Bronchial epithelial cell (primary cell): ENCODE results near the gene KCNQ1OT1. TPM values are rescaled to one million over a fixed set of nuclear protein-coding genes. Genes with fewer than 3 reads are reported as not detected.
A peak's percentile ranks its signal among the peaks of the same experiment; 100 is the strongest.

Experiments
- DNase-seq: peaks from one replicate; pipeline ENCODE4 v3.0.0-alpha.2; 2010; ENCODE audit warnings: low read depth
- FAIRE-seq: peaks from 2 replicates; lab custom pipeline; 2011; peaks lifted over from hg19 to GRCh38; lab: Jason Lieb, UNC
- H3K27me3 ChIP-seq: 2 replicates; pipeline ENCODE4 v1.5.1; 2011; ENCODE audit warnings: low read length; ENCODE audit not compliant: control insufficient read depth, insufficient read depth
- H3K36me3 ChIP-seq: 2 replicates; pipeline ENCODE4 v1.5.1; 2011; ENCODE audit warnings: low read length; ENCODE audit not compliant: control insufficient read depth, insufficient read depth
- H3K4me3 ChIP-seq: 2 replicates; pipeline ENCODE4 v1.5.1; 2011; ENCODE audit warnings: mild to moderate bottlenecking, low read depth, low read length, control low read depth
- total RNA-seq: library from RNA; depleted of rRNA; stranded (reverse); fragments of >200 nt; gene quantifications from 2 replicates; pipeline ENCODE4 v1.2.1, GENCODE V29; 2014
- TF ChIP-seq, protein P1 (sequence below): IDR thresholded peaks from 2 replicates; pipeline ENCODE4 v1.5.1; 2011; ENCODE audit warnings: mild to moderate bottlenecking, moderate library complexity, low read length, control low read depth, inconsistent platforms; ENCODE audit not compliant: insufficient read depth, severe bottlenecking

The KCNQ1OT1 gene
- total RNA-seq, 1 donor from 2014 or later, result 0.53 TPM

DNA sequence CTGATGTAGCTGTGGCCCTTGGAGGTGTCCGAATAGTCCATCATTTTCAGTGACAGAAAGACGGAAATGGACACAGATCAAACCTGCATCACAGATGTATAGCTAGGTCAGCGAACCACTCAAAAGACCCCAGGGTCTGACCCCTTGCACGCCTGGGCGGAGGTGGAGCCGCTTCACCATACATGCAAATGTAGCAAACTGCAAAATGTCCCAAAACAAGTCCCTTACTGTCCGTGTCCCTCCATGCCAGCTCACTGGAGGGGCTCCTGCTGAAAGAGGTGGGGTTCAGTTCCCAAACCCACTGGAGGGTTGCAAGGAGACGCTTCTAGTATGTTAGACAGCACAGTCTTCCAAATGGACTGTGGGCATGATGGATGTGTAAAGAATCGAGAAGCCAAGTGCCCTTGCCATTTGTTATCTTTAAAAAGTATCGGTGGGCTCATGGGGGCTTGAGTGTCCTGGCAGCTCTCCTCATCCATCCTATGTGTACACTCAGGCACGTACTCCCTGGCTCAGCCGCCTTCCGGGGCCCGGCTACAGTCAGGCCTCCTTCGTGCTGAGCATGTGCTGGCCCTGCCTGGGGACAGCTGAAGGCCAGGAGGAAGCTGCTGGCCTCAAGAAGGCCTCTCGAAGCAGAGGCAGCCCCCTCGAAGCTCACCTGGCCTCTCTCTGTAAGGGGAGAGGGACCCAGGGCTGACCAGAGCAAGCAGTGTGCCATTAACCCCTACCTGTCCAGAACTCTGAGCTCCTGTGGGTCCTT lies 20.2 kb upstream of the KCNQ1OT1 start:
- peaks cover 2% of the 10 kb centered on the region for H3K27me3 ChIP-seq
- peak; percentile 75 for FAIRE-seq

DNA sequence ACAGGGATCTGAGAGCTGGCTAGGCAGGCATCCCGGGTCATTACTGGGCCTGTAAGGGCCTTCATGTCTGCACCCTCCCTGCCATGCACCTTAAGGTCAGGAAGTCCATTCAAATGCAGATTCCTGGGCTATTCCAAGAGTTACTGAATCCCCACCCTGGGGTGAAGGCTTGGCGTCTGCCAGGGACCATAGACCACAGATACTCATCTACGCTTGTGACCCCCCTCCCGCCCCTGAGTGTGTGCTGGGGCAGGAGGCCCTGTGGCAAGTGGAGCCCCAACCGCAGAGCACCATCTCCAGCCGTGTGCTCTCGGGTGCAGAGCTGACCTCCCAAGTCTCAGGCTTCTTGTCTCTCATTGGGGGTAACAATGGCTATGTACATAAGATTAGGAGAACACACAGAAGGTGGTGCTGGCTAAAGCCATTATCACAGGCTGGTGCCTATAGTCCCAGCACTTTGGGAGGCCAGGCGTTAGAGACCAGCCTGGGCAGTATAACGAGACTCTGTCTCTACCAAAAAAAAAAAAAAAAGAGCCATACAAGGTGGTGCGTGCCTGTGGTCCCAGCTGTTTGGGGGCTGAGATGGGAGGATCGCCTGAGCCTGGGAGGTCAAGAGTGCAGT lies 19.1 kb upstream of the KCNQ1OT1 start:
- no peaks in the 10 kb centered on the region for H3K36me3 ChIP-seq
- FAIRE-seq (no peak), DNase-seq (no peak)
- H3K27me3 ChIP-seq, result no peaks in the 10 kb centered on the region
- TF ChIP-seq, protein P1, sequence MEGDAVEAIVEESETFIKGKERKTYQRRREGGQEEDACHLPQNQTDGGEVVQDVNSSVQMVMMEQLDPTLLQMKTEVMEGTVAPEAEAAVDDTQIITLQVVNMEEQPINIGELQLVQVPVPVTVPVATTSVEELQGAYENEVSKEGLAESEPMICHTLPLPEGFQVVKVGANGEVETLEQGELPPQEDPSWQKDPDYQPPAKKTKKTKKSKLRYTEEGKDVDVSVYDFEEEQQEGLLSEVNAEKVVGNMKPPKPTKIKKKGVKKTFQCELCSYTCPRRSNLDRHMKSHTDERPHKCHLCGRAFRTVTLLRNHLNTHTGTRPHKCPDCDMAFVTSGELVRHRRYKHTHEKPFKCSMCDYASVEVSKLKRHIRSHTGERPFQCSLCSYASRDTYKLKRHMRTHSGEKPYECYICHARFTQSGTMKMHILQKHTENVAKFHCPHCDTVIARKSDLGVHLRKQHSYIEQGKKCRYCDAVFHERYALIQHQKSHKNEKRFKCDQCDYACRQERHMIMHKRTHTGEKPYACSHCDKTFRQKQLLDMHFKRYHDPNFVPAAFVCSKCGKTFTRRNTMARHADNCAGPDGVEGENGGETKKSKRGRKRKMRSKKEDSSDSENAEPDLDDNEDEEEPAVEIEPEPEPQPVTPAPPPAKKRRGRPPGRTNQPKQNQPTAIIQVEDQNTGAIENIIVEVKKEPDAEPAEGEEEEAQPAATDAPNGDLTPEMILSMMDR, result no peak
- H3K4me3 ChIP-seq, result no peak overlapping the region

More for the DNA sequence above, 20.2 kb upstream of the KCNQ1OT1 start:
- H3K4me3 ChIP-seq, result no peak overlapping the region
- no peaks in the 10 kb centered on the region for H3K36me3 ChIP-seq
- DNase-seq, result no peak
- TF ChIP-seq, protein P1, result no peak

DNA sequence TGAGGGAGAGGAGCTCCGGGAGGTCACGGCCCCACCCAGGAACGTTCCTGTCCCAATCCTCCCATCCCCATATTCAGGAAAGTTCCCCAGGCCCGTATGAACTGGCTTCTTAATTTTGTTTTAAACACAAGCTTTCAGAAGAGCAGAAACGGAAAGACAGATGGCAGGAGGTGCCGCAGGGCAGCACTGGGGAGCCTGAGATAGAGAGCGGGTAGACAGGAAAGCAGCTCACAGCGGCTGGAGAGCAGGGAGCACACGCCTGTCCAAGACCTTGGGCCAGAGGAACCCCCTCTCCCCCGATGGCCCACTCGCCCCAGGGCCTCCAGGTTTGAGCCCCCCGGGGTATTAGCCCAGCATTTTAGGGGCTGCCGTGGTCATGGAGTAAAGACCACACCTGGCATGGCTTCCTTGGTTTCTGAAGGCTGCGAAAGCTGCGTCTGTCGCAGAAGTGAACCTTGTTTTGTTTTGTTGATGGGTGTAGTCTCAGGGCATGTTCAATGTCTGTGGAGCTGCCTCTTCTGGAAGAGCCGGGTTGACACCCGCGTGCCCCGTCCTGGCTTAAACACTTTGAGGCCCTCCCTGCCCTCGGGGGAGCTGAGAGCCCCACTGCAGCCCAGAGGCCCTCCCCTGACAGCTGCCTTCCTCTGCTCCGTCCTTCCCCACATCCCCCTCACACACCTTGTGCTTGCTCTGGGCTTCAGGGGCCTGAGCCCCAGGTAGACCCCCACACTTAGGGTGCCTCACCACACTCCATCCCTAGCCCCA lies 17.9 kb upstream of the KCNQ1OT1 start:
- H3K27me3 ChIP-seq, result no peaks in the 10 kb centered on the region
- no peak for DNase-seq
- H3K36me3 ChIP-seq, result no peaks in the 10 kb centered on the region
- no peak for FAIRE-seq
- no peak overlapping the region for H3K4me3 ChIP-seq
- TF ChIP-seq, protein P1, result no peak

DNA sequence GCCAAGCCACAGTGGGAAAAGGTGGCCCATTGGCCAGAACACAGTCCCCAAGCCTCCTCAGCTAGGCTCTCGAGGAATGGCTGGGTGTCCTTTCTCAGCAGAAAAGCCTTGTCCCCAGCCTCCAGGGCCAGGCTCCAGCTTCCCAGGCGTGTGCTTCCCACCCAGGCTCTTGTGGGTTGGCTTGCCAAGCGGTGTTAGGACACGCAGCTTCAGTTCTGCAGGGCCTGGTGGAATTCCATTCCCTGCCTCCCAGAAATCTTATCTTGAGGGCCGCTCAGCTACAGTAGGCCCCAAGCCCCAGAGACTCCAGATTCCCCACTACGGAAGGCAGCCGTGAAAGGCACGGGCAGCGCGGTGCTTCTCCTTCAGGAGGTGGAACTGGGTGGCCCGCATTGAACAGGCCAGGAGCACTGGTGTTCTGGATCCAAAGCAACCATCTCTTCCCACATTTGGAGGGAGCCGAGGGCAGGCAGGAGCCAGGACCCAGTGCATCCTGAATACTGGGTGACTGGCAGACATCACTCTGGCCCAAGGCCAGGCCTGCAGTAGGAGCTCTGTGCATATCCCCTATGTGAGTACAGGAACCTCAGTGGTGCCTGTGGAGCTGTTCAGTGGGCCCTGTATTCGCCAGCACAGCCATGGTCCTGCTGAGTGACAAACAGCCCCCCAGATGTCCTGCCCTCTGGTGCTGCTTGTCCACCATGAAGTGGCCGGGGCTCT lies 16.7 kb upstream of the KCNQ1OT1 start:
- FAIRE-seq, result no peak
- TF ChIP-seq, protein P1, result no peak
- H3K36me3 ChIP-seq, result no peaks in the 10 kb centered on the region
- H3K27me3 ChIP-seq, result no peaks in the 10 kb centered on the region
- no peak overlapping the region for H3K4me3 ChIP-seq
- DNase-seq, result no peak

DNA sequence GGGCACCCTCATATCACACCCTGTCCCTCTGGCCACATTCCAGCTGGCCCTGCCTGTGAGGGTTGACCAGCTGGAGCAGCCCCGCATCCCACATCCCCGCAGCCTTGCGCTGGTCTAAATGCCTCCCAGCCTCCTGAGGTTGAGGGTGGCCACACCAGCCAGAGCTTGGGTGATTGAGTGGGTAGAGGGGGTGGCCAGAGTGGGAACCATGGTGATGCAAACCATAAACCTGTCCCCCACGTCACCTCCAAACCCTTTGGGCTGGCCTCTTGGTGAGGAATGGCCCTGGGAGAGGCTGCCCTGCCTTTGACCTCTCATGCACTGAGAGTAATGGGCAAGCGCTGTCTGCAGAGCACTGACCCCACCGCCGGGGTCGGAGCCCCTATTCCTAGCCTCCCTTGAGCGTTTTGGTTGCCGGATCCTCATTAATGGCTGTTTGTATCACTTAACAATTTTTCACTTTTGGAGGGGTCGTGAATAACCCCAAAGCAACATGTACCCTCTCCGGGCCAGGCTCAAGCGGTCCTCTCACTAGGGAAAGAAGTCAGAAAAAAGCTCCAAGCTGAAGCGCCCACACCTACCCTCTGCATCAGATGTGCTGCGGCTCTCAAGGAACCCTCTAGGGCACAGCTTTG lies 16.0 kb upstream of the KCNQ1OT1 start:
- no peaks in the 10 kb centered on the region for H3K27me3 ChIP-seq
- no peaks in the 10 kb centered on the region for H3K36me3 ChIP-seq
- DNase-seq (no peak), FAIRE-seq (no peak)
- TF ChIP-seq, protein P1, result no peak
- no peak overlapping the region for H3K4me3 ChIP-seq
